K562 (cell line): Measurements from ENCODE around the gene KCNJ10. TPM values are rescaled to one million over a fixed set of nuclear protein-coding genes. Genes with fewer than 3 reads are reported as not detected.

ENCODE experiments used
- C11orf30 ChIP-seq: fragments of 450-650 bp; IDR thresholded peaks from 2 replicates; pipeline ENCODE4 v1.6.1; 2016; ENCODE audit warnings: low read depth, mild to moderate bottlenecking
- CBFA2T3 ChIP-seq: fragments of 450-650 bp; IDR thresholded peaks from 2 replicates; pipeline ENCODE4 v1.6.1; 2017
- ELF1 ChIP-seq: fragments of 200-800 bp; sonication (Bioruptor generic); IDR thresholded peaks from 2 replicates; pipeline ENCODE4 v1.6.1; 2016; ENCODE audit warnings: missing genetic modification characterization, missing compliant biosample characterization
- EZH2 ChIP-seq: IDR thresholded peaks from 2 replicates; pipeline ENCODE4 v1.6.1; 2012; ENCODE audit warnings: low read depth, mild to moderate bottlenecking, inconsistent platforms, low read length, borderline replicate concordance
- GATAD2A ChIP-seq: fragments of 450-650 bp; IDR thresholded peaks from 2 replicates; pipeline ENCODE4 v1.6.1; 2017
- GTF2E2 ChIP-seq: fragments of 200-800 bp; sonication (Bioruptor generic); IDR thresholded peaks from 2 replicates; pipeline ENCODE4 v1.6.1; 2016; ENCODE audit warnings: missing genetic modification characterization, missing compliant biosample characterization
- HNRNPH1 ChIP-seq: fragments of 200-400 bp; formaldehyde crosslinking; optimal IDR thresholded peaks from 2 replicates; pipeline ENCODE3; 2017; ENCODE audit warnings: low read depth, mild to moderate bottlenecking, low read length, moderate library complexity
- KDM2B ChIP-seq: fragments of 250-450 bp; sonication (Bioruptor Pico); IDR thresholded peaks from 2 replicates; pipeline ENCODE4 v1.8.0; 2021; ENCODE audit warnings: mild to moderate bottlenecking, moderate library complexity
- MCM7 ChIP-seq, 2 experiments: fragments of 450-650 bp; IDR thresholded peaks; 2 replicates each; pipeline ENCODE4 v1.6.1; 2016 to 2018
- MTA1 ChIP-seq: fragments of 450-650 bp; IDR thresholded peaks from 2 replicates; pipeline ENCODE4 v1.6.1; 2017; ENCODE audit warnings: borderline replicate concordance
- POLR2AphosphoS2 ChIP-seq: IDR thresholded peaks from 2 replicates; pipeline ENCODE4 v1.6.1; 2012; ENCODE audit warnings: low read length, improper control_type of control experiment
- RAD21 ChIP-seq, 2 experiments: fragments of 250-450 bp in 1 of 2; fragments of 450-650 bp in 1 of 2; sonication (Bioruptor Pico) in 1 of 2; formaldehyde crosslinking in 1 of 2; IDR thresholded peaks in 1 of 2; conservative IDR thresholded peaks in 1 of 2; 2 replicates each; pipeline versions ENCODE4 v1.4.0 to v1.8.0; 2020 to 2022; ENCODE audit warnings: mild to moderate bottlenecking in 2 of 2, moderate library complexity in 1 of 2
- RAD51 ChIP-seq: fragments of 450-650 bp; IDR thresholded peaks from 2 replicates; pipeline ENCODE4 v1.7.1; 2016; ENCODE audit warnings: low read depth, mild to moderate bottlenecking, borderline replicate concordance
- SNIP1 ChIP-seq: fragments of 450-650 bp; IDR thresholded peaks from 2 replicates; pipeline ENCODE4 v1.7.1; 2017; ENCODE audit warnings: low read depth, mild to moderate bottlenecking
- TAF15 ChIP-seq: fragments of 200-400 bp; formaldehyde crosslinking; IDR thresholded peaks from 2 replicates; pipeline ENCODE4 v1.6.1; 2017; ENCODE audit warnings: mild to moderate bottlenecking, low read depth, low read length, moderate library complexity
- TRIM24 ChIP-seq, 2 experiments: fragments of 450-650 bp; IDR thresholded peaks; 2 replicates each; pipeline ENCODE4 v1.6.1; 2016
- polyA plus RNA-seq, 8 experiments: library from polyadenylated mRNA; depleted of rRNA in 4 of 8; stranded (reverse) in 5 of 8; unstranded in 3 of 8; fragments of >200 nt; fragmentation: Nextera tagmentation in 2 of 8; fragmentation: Illumina TruSeq in 1 of 8; extraction: Ambion mirVana in 2 of 8; extraction: Trizol in 1 of 8; gene quantifications; 2 replicates each; pipeline versions ENCODE4 v1.2.1 to v1.2.3, GENCODE V29; 2011 to 2014; ENCODE audit warnings: inconsistent platforms in 1 of 8, missing spikeins in 1 of 8
- total RNA-seq, 7 experiments: library from RNA; depleted of rRNA in 6 of 7; stranded (reverse); fragments of >200 nt in 6 of 7; fragmentation: Illumina TruSeq in 2 of 7; extraction: Trizol in 2 of 7; gene quantifications; 2 replicates each; pipeline versions ENCODE4 v1.2.1 to v1.2.3, GENCODE V29; 2011 to 2021; ENCODE audit warnings: low replicate concordance in 1 of 7
- TF ChIP-seq, protein P1 (sequence below), 3 experiments: IDR thresholded peaks in 2 of 3; conservative IDR thresholded peaks in 1 of 3; 2 replicates each; pipeline ENCODE4 v1.5.1; 2011 to 2012; ENCODE audit warnings: low read length in 3 of 3, mild to moderate bottlenecking in 3 of 3, control low read depth in 2 of 3, improper control_type of control experiment in 1 of 3, inconsistent platforms in 1 of 3, low read depth in 1 of 3, mixed read lengths in 1 of 3, moderate library complexity in 1 of 3; ENCODE audit not compliant: insufficient read depth in 2 of 3
- TF ChIP-seq, protein P2 (sequence below): sonication (generic); formaldehyde crosslinking; IDR thresholded peaks from 2 replicates; pipeline ENCODE4 v1.8.1; 2022; ENCODE audit warnings: missing genetic modification reagents
- TF ChIP-seq, protein P3 (sequence below): fragments of 450-650 bp; IDR thresholded peaks from 2 replicates; pipeline ENCODE4 v1.6.1; 2018; ENCODE audit warnings: mild to moderate bottlenecking, low read depth; ENCODE audit not compliant: partially characterized antibody
- TF ChIP-seq, protein P4 (sequence below): fragments of 450-650 bp; formaldehyde crosslinking; IDR thresholded peaks from 2 replicates; pipeline ENCODE4 v1.4.0; 2022; ENCODE audit warnings: missing genetic modification characterization
- TF ChIP-seq, protein P5 (sequence below), 2 experiments: fragments of 200-800 bp in 1 of 2; sonication (Bioruptor generic) in 1 of 2; sonication (generic) in 1 of 2; formaldehyde crosslinking in 1 of 2; IDR thresholded peaks in 1 of 2; conservative IDR thresholded peaks in 1 of 2; 2 replicates each; pipeline versions ENCODE4 v1.5.0 to v1.6.1; 2016 to 2020; ENCODE audit warnings: missing compliant biosample characterization in 1 of 2, missing genetic modification characterization in 1 of 2, missing genetic modification reagents in 1 of 2

KCNJ10 gene
- total and polyA plus RNA-seq, 9 of the 15 experiments (the other 6 are each of a cell fraction or from before 2014, with no cell fraction given), result 0.06 to 0.11 TPM; not detected in 7

DNA sequence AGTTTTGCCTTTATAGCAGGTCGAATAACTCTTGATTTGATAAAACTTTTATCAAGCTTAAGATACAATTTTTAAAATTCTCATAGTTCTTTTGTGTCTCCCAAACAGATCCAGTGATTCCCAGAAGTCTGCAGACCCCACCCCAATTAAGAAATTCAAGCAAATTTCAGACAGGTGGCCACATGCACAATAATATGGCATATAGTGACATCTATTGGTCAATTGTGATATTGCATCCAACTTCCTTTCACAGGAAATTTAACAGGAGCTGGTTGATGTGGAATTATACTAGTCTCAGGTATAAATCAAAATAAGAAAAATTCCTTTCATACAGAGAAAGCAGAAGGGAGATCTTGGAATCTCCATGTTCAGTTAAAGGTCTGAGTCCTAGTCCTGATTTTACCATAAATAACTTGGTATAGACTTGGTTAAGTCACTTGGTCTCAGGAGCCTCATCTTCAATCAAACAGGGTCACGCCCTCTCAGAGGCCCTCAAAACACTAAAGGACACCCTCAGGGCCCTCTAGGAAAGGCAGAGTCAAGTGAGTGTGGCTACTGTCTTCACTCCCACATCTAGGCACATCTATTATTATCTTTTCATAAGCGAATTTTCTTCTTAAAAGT is 62.3 kb downstream of the KCNJ10 start (continued):
- TF ChIP-seq CBFA2T3 (no peak), GATAD2A (no peak), C11orf30 (no peak), ELF1 (tag) (0 out of 2 replicates have a peak, but pooled peaks have one; percentile 14), MCM7 (IDR thresholded peaks at IDR 0.05) (no peak), SNIP1 (no peak), MTA1 (no peak), GTF2E2 (tag) (no peak), HNRNPH1 (no peak), RAD21 (CRISPR knock-in tag; conservative IDR thresholded peaks at IDR 0.05 in 1 of 2, IDR thresholded peaks at IDR 0.05 in 1 of 2) (peak; percentile 84 to 88), RAD51 (no peak), KDM2B (CRISPR knock-in tag) (no peak), POLR2AphosphoS2 (no peak), EZH2 (no peak), TRIM24 (IDR thresholded peaks at IDR 0.05) (no peak), TAF15 (no peak)
- TF ChIP-seq, protein P1, sequence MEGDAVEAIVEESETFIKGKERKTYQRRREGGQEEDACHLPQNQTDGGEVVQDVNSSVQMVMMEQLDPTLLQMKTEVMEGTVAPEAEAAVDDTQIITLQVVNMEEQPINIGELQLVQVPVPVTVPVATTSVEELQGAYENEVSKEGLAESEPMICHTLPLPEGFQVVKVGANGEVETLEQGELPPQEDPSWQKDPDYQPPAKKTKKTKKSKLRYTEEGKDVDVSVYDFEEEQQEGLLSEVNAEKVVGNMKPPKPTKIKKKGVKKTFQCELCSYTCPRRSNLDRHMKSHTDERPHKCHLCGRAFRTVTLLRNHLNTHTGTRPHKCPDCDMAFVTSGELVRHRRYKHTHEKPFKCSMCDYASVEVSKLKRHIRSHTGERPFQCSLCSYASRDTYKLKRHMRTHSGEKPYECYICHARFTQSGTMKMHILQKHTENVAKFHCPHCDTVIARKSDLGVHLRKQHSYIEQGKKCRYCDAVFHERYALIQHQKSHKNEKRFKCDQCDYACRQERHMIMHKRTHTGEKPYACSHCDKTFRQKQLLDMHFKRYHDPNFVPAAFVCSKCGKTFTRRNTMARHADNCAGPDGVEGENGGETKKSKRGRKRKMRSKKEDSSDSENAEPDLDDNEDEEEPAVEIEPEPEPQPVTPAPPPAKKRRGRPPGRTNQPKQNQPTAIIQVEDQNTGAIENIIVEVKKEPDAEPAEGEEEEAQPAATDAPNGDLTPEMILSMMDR (IDR thresholded peaks at IDR 0.05 in 2 of 3, conservative IDR thresholded peaks at IDR 0.05 in 1 of 3; ENCODE audit: insufficient read depth in 2 of 3, low read depth in 1 of 3, low read length in 3 of 3), result peak; percentile 69 to 83 (median 73); a peak in 5 of 6 replicates
- TF ChIP-seq, protein P2, sequence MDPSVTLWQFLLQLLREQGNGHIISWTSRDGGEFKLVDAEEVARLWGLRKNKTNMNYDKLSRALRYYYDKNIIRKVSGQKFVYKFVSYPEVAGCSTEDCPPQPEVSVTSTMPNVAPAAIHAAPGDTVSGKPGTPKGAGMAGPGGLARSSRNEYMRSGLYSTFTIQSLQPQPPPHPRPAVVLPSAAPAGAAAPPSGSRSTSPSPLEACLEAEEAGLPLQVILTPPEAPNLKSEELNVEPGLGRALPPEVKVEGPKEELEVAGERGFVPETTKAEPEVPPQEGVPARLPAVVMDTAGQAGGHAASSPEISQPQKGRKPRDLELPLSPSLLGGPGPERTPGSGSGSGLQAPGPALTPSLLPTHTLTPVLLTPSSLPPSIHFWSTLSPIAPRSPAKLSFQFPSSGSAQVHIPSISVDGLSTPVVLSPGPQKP, result no peak
- TF ChIP-seq, protein P3, sequence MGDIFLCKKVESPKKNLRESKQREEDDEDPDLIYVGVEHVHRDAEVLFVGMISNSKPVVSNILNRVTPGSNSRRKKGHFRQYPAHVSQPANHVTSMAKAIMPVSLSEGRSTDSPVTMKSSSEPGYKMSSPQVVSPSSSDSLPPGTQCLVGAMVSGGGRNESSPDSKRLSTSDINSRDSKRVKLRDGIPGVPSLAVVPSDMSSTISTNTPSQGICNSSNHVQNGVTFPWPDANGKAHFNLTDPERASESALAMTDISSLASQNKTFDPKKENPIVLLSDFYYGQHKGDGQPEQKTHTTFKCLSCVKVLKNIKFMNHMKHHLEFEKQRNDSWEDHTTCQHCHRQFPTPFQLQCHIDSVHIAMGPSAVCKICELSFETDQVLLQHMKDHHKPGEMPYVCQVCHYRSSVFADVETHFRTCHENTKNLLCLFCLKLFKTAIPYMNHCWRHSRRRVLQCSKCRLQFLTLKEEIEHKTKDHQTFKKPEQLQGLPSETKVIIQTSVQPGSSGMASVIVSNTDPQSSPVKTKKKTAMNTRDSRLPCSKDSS, result no peak
- TF ChIP-seq, protein P4, sequence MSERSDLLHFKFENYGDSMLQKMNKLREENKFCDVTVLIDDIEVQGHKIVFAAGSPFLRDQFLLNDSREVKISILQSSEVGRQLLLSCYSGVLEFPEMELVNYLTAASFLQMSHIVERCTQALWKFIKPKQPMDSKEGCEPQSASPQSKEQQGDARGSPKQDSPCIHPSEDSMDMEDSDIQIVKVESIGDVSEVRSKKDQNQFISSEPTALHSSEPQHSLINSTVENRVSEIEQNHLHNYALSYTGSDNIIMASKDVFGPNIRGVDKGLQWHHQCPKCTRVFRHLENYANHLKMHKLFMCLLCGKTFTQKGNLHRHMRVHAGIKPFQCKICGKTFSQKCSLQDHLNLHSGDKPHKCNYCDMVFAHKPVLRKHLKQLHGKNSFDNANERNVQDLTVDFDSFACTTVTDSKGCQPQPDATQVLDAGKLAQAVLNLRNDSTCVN, result no peak
- TF ChIP-seq, protein P5, sequence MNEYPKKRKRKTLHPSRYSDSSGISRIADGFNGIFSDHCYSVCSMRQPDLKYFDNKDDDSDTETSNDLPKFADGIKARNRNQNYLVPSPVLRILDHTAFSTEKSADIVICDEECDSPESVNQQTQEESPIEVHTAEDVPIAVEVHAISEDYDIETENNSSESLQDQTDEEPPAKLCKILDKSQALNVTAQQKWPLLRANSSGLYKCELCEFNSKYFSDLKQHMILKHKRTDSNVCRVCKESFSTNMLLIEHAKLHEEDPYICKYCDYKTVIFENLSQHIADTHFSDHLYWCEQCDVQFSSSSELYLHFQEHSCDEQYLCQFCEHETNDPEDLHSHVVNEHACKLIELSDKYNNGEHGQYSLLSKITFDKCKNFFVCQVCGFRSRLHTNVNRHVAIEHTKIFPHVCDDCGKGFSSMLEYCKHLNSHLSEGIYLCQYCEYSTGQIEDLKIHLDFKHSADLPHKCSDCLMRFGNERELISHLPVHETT (CRISPR knock-in tag; conservative IDR thresholded peaks at IDR 0.05 in 1 of 2, IDR thresholded peaks at IDR 0.05 in 1 of 2), result no peak
